DND-41 (cell line): Measurements from ENCODE around the gene SDHA.

ENCODE experiments used
- EZH2 ChIP-seq: IDR thresholded peaks from 3 replicates; pipeline ENCODE4 v1.6.1; 2012; ENCODE audit warnings: borderline replicate concordance, low read depth, mild to moderate bottlenecking, moderate library complexity, low read length, inconsistent platforms; ENCODE audit not compliant: severe bottlenecking
- TF ChIP-seq, protein P1 (sequence below): IDR thresholded peaks from 2 replicates; pipeline ENCODE4 v1.5.1; 2012; ENCODE audit warnings: borderline replicate concordance, low read length, moderate library complexity, mild to moderate bottlenecking; ENCODE audit not compliant: poor library complexity, severe bottlenecking; ENCODE audit errors: extremely low read depth

GRCh38 chr5:206406-206805 is 11.7 kb upstream of the SDHA start:
- TF ChIP-seq, protein P1, sequence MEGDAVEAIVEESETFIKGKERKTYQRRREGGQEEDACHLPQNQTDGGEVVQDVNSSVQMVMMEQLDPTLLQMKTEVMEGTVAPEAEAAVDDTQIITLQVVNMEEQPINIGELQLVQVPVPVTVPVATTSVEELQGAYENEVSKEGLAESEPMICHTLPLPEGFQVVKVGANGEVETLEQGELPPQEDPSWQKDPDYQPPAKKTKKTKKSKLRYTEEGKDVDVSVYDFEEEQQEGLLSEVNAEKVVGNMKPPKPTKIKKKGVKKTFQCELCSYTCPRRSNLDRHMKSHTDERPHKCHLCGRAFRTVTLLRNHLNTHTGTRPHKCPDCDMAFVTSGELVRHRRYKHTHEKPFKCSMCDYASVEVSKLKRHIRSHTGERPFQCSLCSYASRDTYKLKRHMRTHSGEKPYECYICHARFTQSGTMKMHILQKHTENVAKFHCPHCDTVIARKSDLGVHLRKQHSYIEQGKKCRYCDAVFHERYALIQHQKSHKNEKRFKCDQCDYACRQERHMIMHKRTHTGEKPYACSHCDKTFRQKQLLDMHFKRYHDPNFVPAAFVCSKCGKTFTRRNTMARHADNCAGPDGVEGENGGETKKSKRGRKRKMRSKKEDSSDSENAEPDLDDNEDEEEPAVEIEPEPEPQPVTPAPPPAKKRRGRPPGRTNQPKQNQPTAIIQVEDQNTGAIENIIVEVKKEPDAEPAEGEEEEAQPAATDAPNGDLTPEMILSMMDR = no peak
- TF ChIP-seq EZH2 = no peak
